Endothelial cell (in vitro differentiated cells): ENCODE measurements around the gene PIGH. TPM values are rescaled to one million over a fixed set of nuclear protein-coding genes. Genes with fewer than 3 reads are reported as not detected.
"Not testable (repeated sequence)": the region's sequence is repeated elsewhere in the genome, so short reads cannot be mapped to it uniquely, and the experiment has no call there.

ENCODE experiments used
- DNase-seq: peaks from one replicate; pipeline ENCODE4 v3.0.0; 2021; ENCODE audit warnings: low spot score
- H3K27ac Mint-ChIP-seq: one replicate; pipeline ENCODE4 v1.8.0; 2021; ENCODE audit warnings: mixed read lengths, inconsistent platforms; ENCODE audit not compliant: unreplicated experiment
- H3K27me3 Mint-ChIP-seq: one replicate; pipeline ENCODE4 v1.8.0; 2021; ENCODE audit warnings: mild to moderate bottlenecking, moderate library complexity, mixed read lengths, inconsistent platforms; ENCODE audit not compliant: unreplicated experiment
- H3K36me3 Mint-ChIP-seq: one replicate; pipeline ENCODE4 v1.8.0; 2021; ENCODE audit warnings: mild to moderate bottlenecking, low read depth, mixed read lengths, inconsistent platforms; ENCODE audit not compliant: unreplicated experiment
- H3K4me1 Mint-ChIP-seq: one replicate; pipeline ENCODE4 v1.8.0; 2021; ENCODE audit warnings: mild to moderate bottlenecking, mixed read lengths, inconsistent platforms; ENCODE audit not compliant: unreplicated experiment
- H3K4me3 Mint-ChIP-seq: one replicate; pipeline ENCODE4 v1.8.0; 2021; ENCODE audit warnings: mild to moderate bottlenecking, mixed read lengths, inconsistent platforms; ENCODE audit not compliant: unreplicated experiment
- H3K9me3 Mint-ChIP-seq: one replicate; pipeline ENCODE4 v1.8.0; 2021; ENCODE audit warnings: mixed read lengths, inconsistent platforms; ENCODE audit not compliant: unreplicated experiment
- total RNA-seq: library from RNA; stranded (reverse); fragmentation: NEBNext Ultra II Directional; extraction: Animal tissue kit (Norgen Biotek cat#: 25700); gene quantifications from one replicate; pipeline ENCODE4 v1.2.1, GENCODE V29; 2021; ENCODE audit not compliant: unreplicated experiment
- TF ChIP-seq, protein P1 (sequence below): fragments of 200-600 bp; sonication (generic); IDR thresholded peaks from one replicate; pipeline ENCODE4 v1.5.0; 2021; ENCODE audit warnings: antibody characterized with exemption; ENCODE audit not compliant: unreplicated experiment

PIGH gene
- total RNA-seq, 1 donor from 2014 or later, result 7.8 TPM

DNA sequence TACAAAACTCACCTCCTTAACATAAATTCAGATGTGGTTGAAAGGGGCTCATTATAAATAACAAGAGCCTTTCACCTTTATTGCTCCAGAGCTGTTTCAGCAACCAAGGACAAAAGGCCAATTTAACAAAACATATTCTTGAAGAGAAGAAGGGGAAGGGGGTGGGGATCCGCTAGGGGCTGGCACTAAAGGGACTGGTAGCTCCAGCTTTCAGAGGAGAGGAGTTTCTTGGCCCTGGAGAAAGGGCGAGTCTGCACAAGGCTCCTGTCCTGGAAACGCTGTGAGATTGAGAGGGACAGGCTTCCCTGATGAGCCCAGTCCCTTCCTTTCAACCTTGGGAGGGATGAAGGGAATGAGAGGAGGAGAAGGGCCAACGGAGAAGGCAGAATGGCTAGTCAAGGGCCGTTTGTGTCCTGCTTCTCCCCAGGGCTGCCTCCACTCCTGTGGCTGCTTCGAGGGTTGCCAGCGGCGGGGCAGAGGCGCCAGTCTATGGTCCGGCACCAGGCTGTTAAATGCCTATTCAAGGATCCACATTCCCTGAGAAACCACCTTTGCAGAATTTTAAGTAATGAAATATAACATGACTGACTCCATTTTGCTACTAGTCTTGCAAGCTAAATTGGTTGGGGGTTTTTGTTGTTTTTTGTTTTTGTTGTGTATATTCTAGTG is 9.7 kb upstream of the PIGH start:
- H3K27me3 Mint-ChIP-seq, result peaks cover 5% of the 10 kb centered on the region
- H3K9me3 Mint-ChIP-seq, result no peaks in the 10 kb centered on the region
- H3K27ac Mint-ChIP-seq, result no peak overlapping the region
- no peaks in the 10 kb centered on the region for H3K36me3 Mint-ChIP-seq
- H3K4me3 Mint-ChIP-seq, result no peak overlapping the region
- no peak for DNase-seq
- no peaks in the 10 kb centered on the region for H3K4me1 Mint-ChIP-seq
- TF ChIP-seq, protein P1, sequence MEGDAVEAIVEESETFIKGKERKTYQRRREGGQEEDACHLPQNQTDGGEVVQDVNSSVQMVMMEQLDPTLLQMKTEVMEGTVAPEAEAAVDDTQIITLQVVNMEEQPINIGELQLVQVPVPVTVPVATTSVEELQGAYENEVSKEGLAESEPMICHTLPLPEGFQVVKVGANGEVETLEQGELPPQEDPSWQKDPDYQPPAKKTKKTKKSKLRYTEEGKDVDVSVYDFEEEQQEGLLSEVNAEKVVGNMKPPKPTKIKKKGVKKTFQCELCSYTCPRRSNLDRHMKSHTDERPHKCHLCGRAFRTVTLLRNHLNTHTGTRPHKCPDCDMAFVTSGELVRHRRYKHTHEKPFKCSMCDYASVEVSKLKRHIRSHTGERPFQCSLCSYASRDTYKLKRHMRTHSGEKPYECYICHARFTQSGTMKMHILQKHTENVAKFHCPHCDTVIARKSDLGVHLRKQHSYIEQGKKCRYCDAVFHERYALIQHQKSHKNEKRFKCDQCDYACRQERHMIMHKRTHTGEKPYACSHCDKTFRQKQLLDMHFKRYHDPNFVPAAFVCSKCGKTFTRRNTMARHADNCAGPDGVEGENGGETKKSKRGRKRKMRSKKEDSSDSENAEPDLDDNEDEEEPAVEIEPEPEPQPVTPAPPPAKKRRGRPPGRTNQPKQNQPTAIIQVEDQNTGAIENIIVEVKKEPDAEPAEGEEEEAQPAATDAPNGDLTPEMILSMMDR, result no peak

DNA sequence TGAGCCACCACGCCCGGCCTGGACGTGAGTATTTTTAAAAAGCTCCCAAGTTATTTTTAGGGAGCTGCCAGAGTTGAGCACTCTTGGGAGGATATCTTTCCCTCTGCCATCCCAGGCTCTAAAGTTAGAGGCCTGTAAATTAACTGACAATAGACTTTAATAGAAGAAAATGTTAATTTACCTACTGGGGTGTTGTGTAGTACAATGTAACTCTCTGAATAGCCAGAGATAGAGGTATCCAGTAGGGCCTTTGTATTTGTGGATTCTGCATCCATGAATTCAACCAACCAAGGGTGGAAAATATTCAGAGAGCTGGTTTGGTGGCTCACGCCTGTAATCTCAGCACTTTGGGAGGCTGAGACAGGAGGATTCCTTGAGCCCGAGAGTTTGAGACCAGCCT is 7.6 kb upstream of the PIGH start:
- Mint-ChIP-seq H3K4me3 (no peak overlapping the region), H3K9me3 (no peaks in the 10 kb centered on the region), H3K36me3 (no peaks in the 10 kb centered on the region), H3K27ac (no peak overlapping the region), H3K4me1 (no peaks in the 10 kb centered on the region), H3K27me3 (peaks cover 2% of the 10 kb centered on the region)
- no peak for DNase-seq
- TF ChIP-seq, protein P1, result no peak

DNA sequence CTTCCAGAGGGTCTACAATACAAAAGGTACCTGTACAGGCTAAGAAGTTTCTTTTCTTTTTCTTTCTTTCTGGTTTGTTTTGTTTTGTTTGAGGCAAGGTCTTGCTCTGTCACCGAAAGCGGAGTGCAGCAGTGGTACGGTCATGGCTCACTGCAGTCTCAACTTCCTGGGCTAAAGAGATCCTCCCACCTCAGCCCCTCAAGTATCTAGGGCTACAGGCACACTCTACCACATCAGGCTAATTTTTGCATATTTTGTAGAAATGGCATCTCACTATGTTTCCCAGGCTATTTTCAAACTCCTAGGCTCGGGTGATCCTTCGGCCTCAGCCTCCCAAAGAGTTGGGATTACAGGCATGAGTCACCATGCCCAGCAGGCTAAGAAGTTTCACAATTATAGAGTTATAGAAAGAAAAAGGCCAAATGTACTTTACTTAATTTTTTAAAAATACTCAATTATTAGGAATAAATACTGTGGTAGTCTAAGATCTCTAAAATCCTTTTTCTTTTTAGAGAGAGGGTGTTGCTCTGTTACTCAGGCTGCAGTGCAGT is 3.0 kb upstream of the PIGH start:
- Mint-ChIP-seq H3K27me3 (peaks cover 1% of the 10 kb centered on the region), H3K27ac (no peak overlapping the region), H3K4me1 (peaks cover 6% of the 10 kb centered on the region), H3K4me3 (no peak overlapping the region), H3K36me3 (peaks cover 6% of the 10 kb centered on the region), H3K9me3 (no peaks in the 10 kb centered on the region)
- TF ChIP-seq, protein P1, result no peak
- no peak for DNase-seq

DNA sequence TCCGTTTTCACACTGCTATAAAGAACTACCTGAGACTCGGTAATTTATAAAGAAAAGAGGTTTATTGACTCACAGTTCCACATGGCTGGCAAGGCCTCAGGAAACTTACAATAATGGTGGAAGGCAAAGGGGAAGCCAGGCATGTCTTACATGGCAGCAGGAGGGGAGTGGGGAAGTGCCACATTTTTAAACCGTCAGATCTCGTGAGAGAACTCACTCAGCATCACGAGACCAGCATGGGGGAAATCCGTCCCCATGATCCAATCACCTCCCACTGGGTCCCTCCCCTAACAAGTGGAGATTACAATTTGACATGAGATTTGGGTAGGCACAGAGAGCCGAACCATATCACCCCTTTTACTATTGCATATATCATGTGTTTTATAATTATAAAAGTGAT is 2.0 kb upstream of the PIGH start:
- H3K9me3 Mint-ChIP-seq, result no peaks in the 10 kb centered on the region
- H3K4me3 Mint-ChIP-seq, result no peak overlapping the region
- TF ChIP-seq, protein P1, result no peak
- H3K36me3 Mint-ChIP-seq, result peaks cover 6% of the 10 kb centered on the region
- no peak overlapping the region for H3K27ac Mint-ChIP-seq
- H3K27me3 Mint-ChIP-seq, result peaks cover 1% of the 10 kb centered on the region
- DNase-seq, result no peak
- peaks cover 6% of the 10 kb centered on the region for H3K4me1 Mint-ChIP-seq

DNA sequence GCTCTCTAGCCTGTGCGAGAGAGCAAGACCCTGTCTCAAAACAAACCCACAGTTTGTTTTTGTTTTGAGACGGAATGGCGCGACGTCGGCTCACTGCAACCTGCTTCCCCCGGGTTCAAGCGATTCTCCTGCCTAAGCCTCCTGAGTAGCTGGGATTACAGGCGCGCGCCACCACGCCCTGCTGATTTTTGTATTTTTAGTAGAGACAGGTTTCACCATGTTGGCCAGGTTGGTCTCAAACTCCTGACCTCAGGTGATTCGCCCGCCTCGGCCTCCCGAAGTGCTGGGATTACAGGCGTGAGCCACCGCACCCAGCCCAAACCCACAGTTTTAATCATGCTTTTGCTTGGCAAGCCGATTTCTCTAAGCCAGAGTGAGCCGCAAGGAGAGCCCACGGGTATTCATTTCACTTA is 500 bp upstream of the PIGH start:
- H3K36me3 Mint-ChIP-seq, H3K27me3 Mint-ChIP-seq, DNase-seq, H3K27ac Mint-ChIP-seq, H3K9me3 Mint-ChIP-seq, H3K4me1 Mint-ChIP-seq: not testable (repeated sequence)
- H3K4me3 Mint-ChIP-seq, result peak overlapping the region; percentile 98
